Stimulated activated effector memory CD8-positive, alpha-beta T cell treated with anti-CD3 and anti-CD28 coated beads, Interleukin-12 subunit alpha, Interleukin-12 subunit beta, amount 100 ng/mL, for 72 hours (primary cell): ENCODE data around the gene CYP3A7.
"Not testable (repeated sequence)": the region's sequence is repeated elsewhere in the genome, so short reads cannot be mapped to it uniquely, and the experiment has no call there.

Experiments used
- ATAC-seq: fragments of 150-1000 bp; cut with Tn5 transposase; 2 replicates; pipeline ENCODE4 v1.10.0; 2021
- DNase-seq, 2 donors: peaks; one replicate each; pipeline ENCODE4 v3.0.0; 2021 to 2022; ENCODE audit warnings: low spot score in 2 of 2
- H3K27ac Mint-ChIP-seq: one replicate; pipeline ENCODE4 v1.8.0; 2022; ENCODE audit warnings: mild to moderate bottlenecking, mixed read lengths
- H3K36me3 Mint-ChIP-seq: one replicate; pipeline ENCODE4 v1.8.0; 2022; ENCODE audit warnings: mild to moderate bottlenecking, mixed read lengths
- H3K4me1 Mint-ChIP-seq: one replicate; pipeline ENCODE4 v1.8.0; 2022; ENCODE audit warnings: mixed read lengths
- H3K4me3 Mint-ChIP-seq: one replicate; pipeline ENCODE4 v1.8.0; 2022; ENCODE audit warnings: mild to moderate bottlenecking, mixed read lengths
- H3K9me3 Mint-ChIP-seq: one replicate; pipeline ENCODE4 v1.8.0; 2022; ENCODE audit warnings: mixed read lengths

The CYP3A7 gene

DNA sequence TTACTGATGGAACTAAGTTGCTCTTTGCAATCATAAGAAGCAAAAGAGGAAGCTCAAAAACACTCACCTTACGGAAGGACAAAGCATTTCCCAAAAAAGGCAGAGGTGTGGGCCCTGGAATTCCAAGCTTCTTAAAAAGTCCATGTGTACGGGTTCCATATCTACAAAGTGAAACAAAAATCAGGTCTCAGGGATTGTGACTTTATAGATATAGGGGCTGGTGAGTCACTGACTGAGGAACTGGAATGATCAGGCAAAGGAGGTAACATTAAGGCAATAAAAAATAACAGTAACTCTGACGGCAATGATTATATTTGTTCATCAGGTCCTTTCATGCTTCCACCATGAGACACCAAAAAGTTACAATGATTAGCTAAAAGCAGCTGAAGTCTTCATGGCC lies 4.0 kb downstream of the CYP3A7 start:
- H3K36me3 Mint-ChIP-seq: no peaks in the 10 kb centered on the region
- H3K4me3 Mint-ChIP-seq: no peak overlapping the region
- ATAC-seq: no peak

DNA sequence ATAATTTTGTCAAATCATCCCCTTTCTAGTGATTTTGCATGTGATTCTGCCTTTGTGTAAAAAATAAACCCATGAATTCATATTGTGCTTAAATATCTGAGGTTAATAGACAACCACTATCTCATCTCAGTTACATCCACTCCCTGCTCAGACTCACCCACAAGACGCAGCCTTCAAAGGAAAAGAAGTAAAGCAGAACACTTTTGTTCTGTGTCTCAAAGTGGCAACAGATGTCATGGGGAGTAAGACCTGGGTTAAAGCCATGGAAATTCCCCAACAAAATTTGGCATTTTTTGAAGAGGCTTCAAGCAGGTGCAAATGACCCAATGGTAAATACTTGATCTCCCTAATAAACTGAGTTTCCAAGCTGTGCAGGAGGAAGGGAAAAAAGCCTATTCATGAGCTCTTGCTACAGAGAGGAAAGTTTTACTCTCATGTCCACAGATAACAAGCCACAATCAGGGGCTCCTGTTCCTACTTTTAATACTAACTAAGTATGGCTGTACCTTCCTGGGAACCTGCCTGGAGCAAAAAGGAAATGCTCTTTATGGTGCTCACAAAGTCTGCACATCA lies 4.7 kb downstream of the CYP3A7 start:
- Mint-ChIP-seq H3K36me3 (no peaks in the 10 kb centered on the region), H3K4me1 (no peaks in the 10 kb centered on the region), H3K9me3 (no peaks in the 10 kb centered on the region), H3K4me3 (no peak overlapping the region), H3K27ac (no peak overlapping the region)
- no peak for ATAC-seq
- no peak for DNase-seq

More for the DNA sequence above, 4.0 kb downstream of the CYP3A7 start:
- no peak for DNase-seq
- Mint-ChIP-seq H3K4me1 (no peaks in the 10 kb centered on the region), H3K9me3 (no peaks in the 10 kb centered on the region), H3K27ac (no peak overlapping the region)

DNA sequence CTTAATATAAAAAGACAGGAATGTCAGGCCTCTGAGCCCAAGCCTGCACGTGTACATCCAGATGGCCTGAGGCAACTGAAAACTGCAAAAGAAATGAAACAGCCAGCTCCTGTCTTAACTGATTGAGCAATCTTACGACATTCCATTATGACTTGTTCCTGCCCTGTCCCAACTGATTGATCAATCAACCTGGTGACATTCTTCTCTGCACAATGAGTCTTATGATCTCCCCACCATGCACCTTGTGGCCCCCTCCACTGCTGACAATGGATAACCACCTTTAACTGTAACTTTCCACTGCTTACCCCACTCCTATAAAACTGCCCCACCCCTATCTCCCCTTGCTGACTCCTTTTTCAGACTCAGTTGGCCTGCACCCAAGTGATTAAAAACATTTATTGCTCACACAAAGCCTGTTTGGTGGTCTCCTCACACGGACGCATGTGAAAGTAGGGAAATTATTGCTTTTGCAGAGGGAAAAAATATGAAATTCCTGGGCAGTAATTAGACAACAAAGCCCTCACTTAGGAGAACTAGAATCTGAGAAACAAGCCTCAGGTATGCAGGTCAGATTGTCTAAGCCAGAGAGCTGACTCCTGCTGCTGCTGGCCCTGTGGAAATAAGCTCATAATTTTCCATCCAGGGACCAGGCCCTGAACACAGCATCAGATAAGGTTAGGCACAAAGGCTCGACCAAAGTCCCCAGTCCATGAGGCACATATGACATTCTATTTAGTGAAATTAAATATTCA lies 5.3 kb downstream of the CYP3A7 start:
- no peaks in the 10 kb centered on the region for H3K9me3 Mint-ChIP-seq
- H3K27ac Mint-ChIP-seq: no peak overlapping the region
- DNase-seq (no peak), ATAC-seq (no peak)
- H3K36me3 Mint-ChIP-seq: no peaks in the 10 kb centered on the region
- no peaks in the 10 kb centered on the region for H3K4me1 Mint-ChIP-seq
- no peak overlapping the region for H3K4me3 Mint-ChIP-seq

DNA sequence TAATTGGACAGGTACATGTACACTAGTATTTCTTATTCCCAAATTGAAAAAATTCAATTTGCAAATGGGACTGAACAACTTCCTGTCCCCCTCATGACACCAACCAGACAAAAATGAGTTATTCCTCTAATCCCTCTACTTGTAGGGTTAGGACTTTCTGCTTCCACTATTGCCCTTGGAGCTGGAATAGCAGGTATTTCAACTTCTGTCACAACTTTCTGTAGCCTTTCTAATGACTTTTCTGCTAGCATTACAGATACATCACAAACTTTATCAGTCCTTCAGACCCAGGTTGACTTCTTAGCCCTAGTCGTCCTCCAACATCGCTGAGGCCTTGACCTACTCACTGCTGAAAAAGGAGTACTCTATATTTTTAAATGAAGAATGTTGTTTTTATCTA lies 6.4 kb downstream of the CYP3A7 start:
- no peak for ATAC-seq
- Mint-ChIP-seq H3K27ac (no peak overlapping the region), H3K4me1 (no peaks in the 10 kb centered on the region), H3K4me3 (no peak overlapping the region), H3K9me3 (no peaks in the 10 kb centered on the region), H3K36me3 (no peaks in the 10 kb centered on the region)
- no peak for DNase-seq

DNA sequence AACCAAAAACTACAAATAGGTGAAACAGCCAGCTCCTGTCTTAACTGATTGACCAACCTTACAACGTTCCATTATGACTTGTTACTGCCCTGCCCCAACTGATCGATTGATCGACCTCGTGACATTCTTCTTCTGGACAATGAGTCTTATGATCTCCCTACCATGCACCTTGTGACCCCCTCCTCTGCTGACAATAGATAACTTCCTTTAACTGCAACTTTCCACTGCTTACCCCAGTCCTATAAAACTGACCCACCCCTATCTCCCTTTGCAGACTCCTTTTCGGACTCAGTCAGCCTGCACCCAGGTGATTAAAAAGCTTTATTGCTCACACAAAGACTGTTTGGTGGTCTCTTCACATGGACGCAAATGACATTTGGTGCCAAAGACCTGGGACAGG lies 11.8 kb downstream of the CYP3A7 start:
- not testable (repeated sequence) for H3K4me3 Mint-ChIP-seq, H3K27ac Mint-ChIP-seq, DNase-seq, H3K4me1 Mint-ChIP-seq, H3K36me3 Mint-ChIP-seq, H3K9me3 Mint-ChIP-seq, ATAC-seq

DNA sequence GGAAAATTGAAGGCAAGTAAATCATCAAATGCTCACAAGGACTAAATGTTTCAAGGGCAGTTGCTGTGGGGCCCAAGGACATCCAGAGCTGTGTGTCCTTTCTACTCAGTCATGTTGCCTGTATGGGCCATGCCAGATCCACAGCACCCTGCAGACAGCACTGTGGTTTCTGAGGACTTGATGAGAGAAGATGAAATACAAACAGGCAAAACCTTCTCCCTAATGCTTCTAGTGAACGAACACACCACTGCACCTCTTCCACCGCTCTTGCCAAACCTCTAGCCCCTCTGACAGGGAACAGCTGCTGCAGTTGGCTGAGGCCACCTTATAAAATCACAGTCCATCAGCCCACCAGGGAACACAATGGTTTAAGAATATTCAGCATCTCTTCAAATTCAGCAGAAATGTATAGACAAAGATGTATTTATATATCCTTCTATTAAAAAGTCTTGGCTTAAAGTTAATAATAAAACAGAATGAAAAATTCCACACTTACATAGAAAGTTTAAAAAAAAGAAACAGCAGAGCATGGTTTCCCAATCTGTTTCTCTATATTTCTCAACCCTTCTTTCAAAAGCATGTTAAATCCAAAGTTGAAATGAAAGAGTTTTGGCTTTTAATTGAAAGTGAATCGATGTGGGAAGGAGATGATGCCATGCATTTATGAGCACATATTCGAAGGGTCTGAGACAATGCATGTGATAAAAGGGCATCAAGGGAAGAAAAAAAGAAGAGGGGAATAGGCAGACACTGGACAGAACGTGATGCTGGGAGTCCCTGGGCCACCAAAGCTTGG lies 14.0 kb downstream of the CYP3A7 start:
- H3K4me3 Mint-ChIP-seq: no peak overlapping the region
- no peak for ATAC-seq

DNA sequence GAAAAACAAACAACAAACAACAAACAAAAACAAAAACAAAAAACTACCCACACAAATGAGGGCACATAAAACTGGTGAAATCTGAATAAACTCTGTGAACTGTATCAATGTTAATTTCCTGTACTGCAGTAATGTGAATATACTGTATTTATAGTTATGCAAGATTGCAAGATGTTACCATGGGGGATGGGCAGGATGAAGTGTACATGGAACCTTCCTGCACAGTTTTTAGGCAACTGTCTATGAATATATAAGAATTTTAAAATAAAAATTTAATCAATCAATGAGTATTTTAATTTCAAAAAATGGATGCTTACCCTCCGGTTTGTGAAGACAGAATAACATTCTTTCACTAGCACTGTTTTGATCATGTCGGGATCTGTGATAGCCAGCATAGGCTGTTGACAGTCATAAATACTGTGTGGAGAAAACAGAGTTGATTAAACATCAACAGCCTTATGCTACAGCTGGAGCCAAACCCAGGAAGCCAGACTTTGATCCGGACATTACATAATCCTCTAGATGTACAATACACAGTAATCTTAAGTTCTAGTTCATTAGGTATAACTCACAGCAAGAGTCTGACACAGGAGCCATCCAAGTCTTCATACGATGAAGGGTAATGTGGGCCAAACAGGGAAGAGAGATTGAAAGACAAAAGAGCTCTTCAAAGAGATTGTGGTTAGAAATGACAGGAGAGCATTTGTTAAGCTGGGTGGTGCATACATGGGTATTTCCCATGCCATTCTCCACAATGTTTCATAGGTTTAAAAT lies 14.8 kb downstream of the CYP3A7 start:
- H3K4me1 Mint-ChIP-seq: no peaks in the 10 kb centered on the region
- no peaks in the 10 kb centered on the region for H3K36me3 Mint-ChIP-seq
- DNase-seq (no peak), ATAC-seq (no peak)
- H3K4me3 Mint-ChIP-seq: no peak overlapping the region
- H3K27ac Mint-ChIP-seq: no peak overlapping the region
- no peaks in the 10 kb centered on the region for H3K9me3 Mint-ChIP-seq

More for the DNA sequence above, 14.0 kb downstream of the CYP3A7 start:
- DNase-seq: no peak
- H3K27ac Mint-ChIP-seq: no peak overlapping the region
- no peaks in the 10 kb centered on the region for H3K4me1 Mint-ChIP-seq
- no peaks in the 10 kb centered on the region for H3K9me3 Mint-ChIP-seq
- no peaks in the 10 kb centered on the region for H3K36me3 Mint-ChIP-seq

DNA sequence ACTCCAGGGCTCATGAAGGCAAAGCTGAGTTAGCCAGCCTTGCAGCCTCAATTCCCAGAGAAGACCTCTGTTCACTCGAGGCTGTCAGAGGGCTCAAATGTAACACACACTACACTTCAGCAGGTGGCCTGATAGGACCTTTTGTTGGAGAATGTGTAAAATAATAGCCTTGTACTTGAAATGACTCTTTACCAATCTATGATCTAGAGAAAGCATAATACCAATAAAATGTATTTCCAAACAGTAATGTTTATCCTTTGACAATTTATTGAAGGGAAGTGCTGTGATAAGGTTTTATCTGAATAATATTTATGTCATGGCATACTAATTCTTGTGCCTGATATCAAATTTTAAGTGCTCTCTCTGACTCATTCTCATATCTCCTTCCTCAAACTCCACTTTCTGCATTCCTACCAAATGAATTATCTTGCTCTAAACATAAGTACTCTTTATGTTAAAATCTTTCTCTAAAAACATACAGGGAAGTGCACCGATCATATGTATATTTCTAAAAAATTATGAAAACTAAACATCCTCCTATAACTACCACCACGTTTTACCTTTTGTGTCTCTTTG lies 20.9 kb downstream of the CYP3A7 start:
- DNase-seq: no peak
- H3K27ac Mint-ChIP-seq: no peak overlapping the region
- no peaks in the 10 kb centered on the region for H3K36me3 Mint-ChIP-seq
- no peak overlapping the region for H3K4me3 Mint-ChIP-seq
- H3K4me1 Mint-ChIP-seq: no peaks in the 10 kb centered on the region
- no peak for ATAC-seq
- no peaks in the 10 kb centered on the region for H3K9me3 Mint-ChIP-seq

DNA sequence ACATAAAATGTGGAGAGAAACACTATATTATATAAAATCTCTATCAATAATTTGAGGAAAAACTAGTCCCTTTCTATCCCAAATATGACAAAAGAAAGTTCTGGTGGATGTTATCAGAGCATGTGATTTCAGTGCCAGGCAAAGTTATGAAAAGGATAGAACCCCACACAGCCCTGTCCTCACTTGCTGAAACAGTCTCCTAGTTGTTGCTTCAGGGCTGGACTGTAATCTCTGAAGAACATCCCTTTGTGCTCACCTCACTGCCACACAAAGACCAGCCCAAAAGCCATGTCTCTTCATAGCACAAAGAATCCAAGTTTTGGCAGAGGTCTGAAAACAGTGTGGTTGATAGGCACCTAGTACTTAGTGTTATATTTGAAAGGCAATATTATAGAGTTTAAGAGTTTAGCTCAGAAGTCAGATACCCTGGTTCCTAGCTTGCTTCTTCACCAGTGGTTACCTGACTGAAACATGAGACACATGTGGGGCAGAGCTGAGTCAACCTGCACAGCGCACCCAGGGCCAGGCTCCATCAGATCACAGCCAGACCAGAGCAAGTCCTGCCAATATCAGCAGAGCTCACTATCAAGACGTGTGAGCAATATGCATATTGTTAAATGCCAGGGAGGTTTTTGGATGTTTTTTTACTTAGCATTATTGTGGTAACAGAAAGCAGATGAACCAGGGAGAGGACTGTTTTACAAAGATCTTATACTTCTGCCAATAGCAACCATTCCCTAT lies 25.0 kb downstream of the CYP3A7 start:
- H3K36me3 Mint-ChIP-seq: no peaks in the 10 kb centered on the region
- H3K27ac Mint-ChIP-seq: no peak overlapping the region
- no peak for DNase-seq
- no peaks in the 10 kb centered on the region for H3K4me1 Mint-ChIP-seq
- no peak for ATAC-seq
- no peak overlapping the region for H3K4me3 Mint-ChIP-seq
- H3K9me3 Mint-ChIP-seq: no peaks in the 10 kb centered on the region

DNA sequence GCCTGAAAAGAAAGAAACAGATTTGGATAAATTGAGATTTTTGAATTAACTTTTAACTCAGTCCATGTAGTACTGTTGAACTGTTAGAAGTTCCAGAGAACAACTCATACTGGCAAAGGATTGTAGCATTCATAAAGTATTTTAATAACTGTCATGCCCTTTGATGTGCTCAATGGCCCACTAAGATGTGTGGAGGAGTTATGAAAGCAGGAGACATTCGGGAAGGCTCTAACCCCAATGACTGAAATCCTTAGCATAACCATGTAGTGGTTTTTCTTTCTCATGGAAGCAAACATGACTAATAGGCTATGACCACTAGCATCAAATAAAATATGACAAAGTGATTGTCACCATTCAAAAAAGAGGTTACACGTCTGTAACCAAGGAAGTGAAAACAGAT lies 25.7 kb downstream of the CYP3A7 start:
- no peak overlapping the region for H3K4me3 Mint-ChIP-seq
- H3K4me1 Mint-ChIP-seq: no peaks in the 10 kb centered on the region

DNA sequence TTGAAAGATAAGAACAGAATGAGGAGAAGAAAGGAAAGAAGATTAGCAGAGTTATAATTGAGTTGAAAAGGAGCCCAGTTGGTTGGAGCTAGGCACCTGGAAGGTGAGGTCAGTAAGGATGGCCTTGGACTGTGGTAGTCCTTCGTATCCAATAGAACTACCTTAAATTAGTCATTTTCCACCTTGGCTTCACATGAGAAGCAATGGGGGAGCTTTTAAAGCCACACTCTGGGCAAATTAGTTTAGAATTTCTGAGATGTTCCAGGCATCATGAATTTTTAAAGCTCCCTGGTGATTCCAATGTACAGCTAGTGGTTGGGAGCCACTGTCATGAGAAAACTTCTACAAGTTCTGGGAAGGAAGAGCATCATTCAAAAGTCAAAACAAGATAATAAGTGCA lies 27.9 kb downstream of the CYP3A7 start:
- DNase-seq: no peak
- Mint-ChIP-seq H3K4me3 (no peak overlapping the region), H3K4me1 (no peaks in the 10 kb centered on the region), H3K9me3 (no peaks in the 10 kb centered on the region), H3K36me3 (no peaks in the 10 kb centered on the region), H3K27ac (no peak overlapping the region)
- no peak for ATAC-seq

More for the DNA sequence above, 25.7 kb downstream of the CYP3A7 start:
- Mint-ChIP-seq H3K36me3 (no peaks in the 10 kb centered on the region), H3K27ac (no peak overlapping the region), H3K9me3 (no peaks in the 10 kb centered on the region)
- no peak for ATAC-seq
- no peak for DNase-seq

DNA sequence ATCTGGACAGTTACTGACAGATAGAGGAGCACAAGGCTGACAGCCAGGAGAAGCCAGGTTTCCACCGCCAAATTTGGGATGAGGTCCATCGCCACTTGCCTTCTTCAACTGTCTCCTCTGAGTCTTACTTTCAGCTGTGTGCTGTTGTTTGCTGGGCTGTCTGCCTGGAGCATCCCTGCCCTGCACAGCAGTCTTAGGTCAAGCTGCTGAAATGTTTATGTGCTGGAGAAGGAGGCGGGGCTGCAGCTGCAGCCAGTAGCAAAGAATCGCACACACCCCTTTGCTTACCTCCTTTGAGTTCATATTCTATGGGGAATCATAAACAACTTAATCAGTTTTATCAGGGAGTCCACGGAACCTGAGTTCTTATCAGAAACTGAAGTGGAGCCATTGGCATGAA lies 35.0 kb downstream of the CYP3A7 start:
- H3K36me3 Mint-ChIP-seq: no peaks in the 10 kb centered on the region

DNA sequence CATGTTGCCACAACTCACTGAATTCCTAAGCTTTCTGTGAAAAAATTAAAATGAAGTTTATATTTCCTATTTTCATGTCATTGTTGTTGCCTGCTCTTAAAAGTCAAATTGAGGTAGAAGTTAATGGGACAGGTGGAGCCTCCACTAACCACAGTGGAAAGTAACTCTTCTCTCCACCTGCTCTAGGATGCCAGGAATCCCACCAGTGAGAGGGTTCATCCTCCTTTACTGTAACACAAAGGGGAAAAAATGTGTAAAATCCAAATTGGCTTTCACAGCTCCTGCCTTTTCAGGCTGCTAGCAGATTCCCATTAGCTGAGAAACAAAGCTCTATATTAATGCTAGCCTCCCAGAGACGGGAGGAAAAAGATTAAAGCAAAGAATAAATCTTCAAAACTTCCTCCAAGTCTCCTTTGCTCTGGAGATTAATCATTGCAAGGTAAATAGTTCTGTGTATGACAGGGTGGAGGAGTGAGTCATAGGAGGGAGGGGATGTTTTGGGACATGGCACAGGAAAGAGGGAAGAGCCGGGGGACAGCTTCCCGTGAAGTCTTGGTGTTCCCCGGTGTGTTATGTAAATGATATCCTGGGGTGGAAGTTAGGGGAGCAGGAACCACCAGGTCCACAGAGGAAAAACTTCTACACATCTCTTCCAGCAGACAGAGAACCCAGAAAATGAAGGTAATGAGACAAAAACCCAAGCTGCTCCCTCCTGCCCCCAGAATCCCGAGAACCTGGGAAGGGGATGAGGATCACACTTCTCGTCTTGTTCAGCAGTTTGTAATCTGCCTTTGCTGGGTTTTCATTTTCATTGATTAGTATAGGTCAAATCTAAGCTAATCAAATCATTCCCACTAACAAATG lies 35.9 kb downstream of the CYP3A7 start:
- ATAC-seq, DNase-seq, H3K4me3 Mint-ChIP-seq, H3K4me1 Mint-ChIP-seq, H3K9me3 Mint-ChIP-seq, H3K27ac Mint-ChIP-seq, H3K36me3 Mint-ChIP-seq: not testable (repeated sequence)

More for the DNA sequence above, 35.0 kb downstream of the CYP3A7 start:
- ATAC-seq: no peak
- Mint-ChIP-seq H3K9me3 (no peaks in the 10 kb centered on the region), H3K4me3 (no peak overlapping the region), H3K4me1 (no peaks in the 10 kb centered on the region), H3K27ac (no peak overlapping the region)
- DNase-seq: no peak

DNA sequence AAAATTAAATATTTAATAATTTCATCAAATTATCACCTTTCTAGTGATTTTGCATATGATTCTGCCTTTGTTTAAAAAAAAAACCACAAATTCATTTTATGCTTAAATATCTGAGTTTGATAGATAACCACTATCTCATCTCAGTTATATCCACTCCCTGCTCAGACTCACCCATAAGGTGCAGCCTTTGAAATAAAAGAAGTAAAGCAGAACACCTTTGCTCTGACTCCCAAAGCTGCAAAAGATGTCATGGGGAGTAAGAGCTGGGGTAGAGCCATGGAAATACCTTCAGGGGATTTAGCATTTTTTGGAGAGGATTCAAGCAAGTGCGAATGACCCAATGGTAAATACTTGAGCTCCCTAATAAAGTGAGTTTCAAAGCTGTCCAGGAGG lies 40.1 kb downstream of the CYP3A7 start:
- DNase-seq: no peak
- Mint-ChIP-seq H3K9me3 (no peaks in the 10 kb centered on the region), H3K36me3 (no peaks in the 10 kb centered on the region), H3K27ac (no peak overlapping the region), H3K4me1 (no peaks in the 10 kb centered on the region), H3K4me3 (no peak overlapping the region)
- ATAC-seq: no peak
